ENCODE data around the gene DDX43. TPM values are rescaled to one million over a fixed set of nuclear protein-coding genes. Genes with fewer than 3 reads are reported as not detected.

DDX43 gene
- total RNA-seq, 1 experiment from 2014 or later, result 0.33 TPM

GRCh38 chr6:73349311-73349710 is 45.3 kb upstream of the DDX43 start:
- H2BK20ac ChIP-seq (ENCODE audit: low read depth, low read length, poor library complexity, severe bottlenecking), result no peak overlapping the region
- no peak for TF ChIP-seq CTCF (conservative IDR thresholded peaks at IDR 0.05)
- no peak overlapping the region for H2BK120ac ChIP-seq (ENCODE audit: low read depth, low read length, poor library complexity, severe bottlenecking)
- H3K4me1 ChIP-seq (ENCODE audit: insufficient read depth, low read length), result peaks cover 6% of the 10 kb centered on the region
- H4K5ac ChIP-seq (ENCODE audit: insufficient read length, low read depth, low read length), result no peak overlapping the region
- no peak overlapping the region for H3T11ph ChIP-seq (ENCODE audit: low read length)
- H3K27me3 ChIP-seq (ENCODE audit: insufficient read depth, low read length), result no peaks in the 10 kb centered on the region
- H2BK12ac ChIP-seq (ENCODE audit: insufficient read length, low read depth, low read length), result no peak overlapping the region
- WGBS (ENCODE audit: extremely low coverage, insufficient read length, low lambda C conversion rate), result no CpG with 5 or more reads among the region's 6 CpGs
- H3K4ac ChIP-seq (ENCODE audit: low read depth, low read length), result no peak overlapping the region
- no peak overlapping the region for H2BK5ac ChIP-seq (ENCODE audit: insufficient read length, low read length)
- peaks cover 3 to 18% (median 11%) of the 10 kb centered on the region in 3 experiments for H3K36me3 Mint-ChIP-seq (ENCODE audit: insufficient read depth in 1 of 3, low read depth in 3 of 3)
- peaks cover 26% of the 10 kb centered on the region for H3K27me3 Mint-ChIP-seq (ENCODE audit: low read depth)
- no peak overlapping the region for H3K18ac ChIP-seq (ENCODE audit: insufficient read length, low read depth, low read length)
- H3K4me3 Mint-ChIP-seq, result peak overlapping the region in 1 of 2 experiments; percentile 30; a peak in 2 of 5 replicates
- H3K9me3 Mint-ChIP-seq, result peaks cover 6 to 14% of the 10 kb centered on the region in 2 experiments
- no peak overlapping the region for H3K23ac ChIP-seq (ENCODE audit: insufficient read length, low read depth, low read length)
- H4K8ac ChIP-seq (replicated peaks; ENCODE audit: insufficient read length, low read depth, low read length), result no peak overlapping the region
- H3K23me2 ChIP-seq (ENCODE audit: insufficient read length, low read depth, low read length, poor library complexity, severe bottlenecking), result no peaks in the 10 kb centered on the region
- no peaks in the 10 kb centered on the region for H3K79me2 ChIP-seq (ENCODE audit: insufficient read depth, low read length)
- H3K4me2 ChIP-seq (ENCODE audit: insufficient read depth, insufficient read length, low read length), result peak overlapping the region; percentile 30
- H4K91ac ChIP-seq (ENCODE audit: insufficient read length, low read depth, low read length), result no peak overlapping the region
- no peak overlapping the region for H3K56ac ChIP-seq (ENCODE audit: insufficient read length, low read depth, low read length)
- no peak overlapping the region for H2AK5ac ChIP-seq (ENCODE audit: insufficient read length, low read length)
- DNase-seq, result peak; percentile 78
- peaks cover 41 to 48% of the 10 kb centered on the region in 2 experiments for H3K4me1 Mint-ChIP-seq
- H3K27ac ChIP-seq (ENCODE audit: insufficient read length, low read depth, low read length), result peak overlapping the region; percentile 77
- H2AFZ ChIP-seq (ENCODE audit: low read length), result no peak overlapping the region
- no peak overlapping the region for H3K14ac ChIP-seq (ENCODE audit: insufficient read depth, low read length)
- H2BK15ac ChIP-seq (ENCODE audit: low read depth, low read length), result no peak overlapping the region
- no peaks in the 10 kb centered on the region for H3K9me3 ChIP-seq (ENCODE audit: control insufficient read depth, low read depth, low read length)
- no peak overlapping the region for H3K9ac ChIP-seq (ENCODE audit: extremely low read depth, insufficient read length, low read length)
- H4K20me1 ChIP-seq (ENCODE audit: control insufficient read depth, insufficient read depth, insufficient read length), result no peaks in the 10 kb centered on the region
- no peaks in the 10 kb centered on the region for H3K79me1 ChIP-seq (ENCODE audit: insufficient read depth, low read depth, low read length, poor library complexity, severe bottlenecking)
- peak overlapping the region; percentile 83 to 98 (median 91); a peak in 6 of 7 replicates for H3K27ac Mint-ChIP-seq

Measured in H9 (cell line).